ENCODE measurements around the gene PPIE. TPM values are rescaled to one million over a fixed set of nuclear protein-coding genes. Genes with fewer than 3 reads are reported as not detected.

The PPIE gene
- total RNA-seq, 3 donors from 2014 or later (not counting 1 experiment from before 2014, with no cell fraction given): 44.3 to 62.8 (median 59.8) TPM

DNA sequence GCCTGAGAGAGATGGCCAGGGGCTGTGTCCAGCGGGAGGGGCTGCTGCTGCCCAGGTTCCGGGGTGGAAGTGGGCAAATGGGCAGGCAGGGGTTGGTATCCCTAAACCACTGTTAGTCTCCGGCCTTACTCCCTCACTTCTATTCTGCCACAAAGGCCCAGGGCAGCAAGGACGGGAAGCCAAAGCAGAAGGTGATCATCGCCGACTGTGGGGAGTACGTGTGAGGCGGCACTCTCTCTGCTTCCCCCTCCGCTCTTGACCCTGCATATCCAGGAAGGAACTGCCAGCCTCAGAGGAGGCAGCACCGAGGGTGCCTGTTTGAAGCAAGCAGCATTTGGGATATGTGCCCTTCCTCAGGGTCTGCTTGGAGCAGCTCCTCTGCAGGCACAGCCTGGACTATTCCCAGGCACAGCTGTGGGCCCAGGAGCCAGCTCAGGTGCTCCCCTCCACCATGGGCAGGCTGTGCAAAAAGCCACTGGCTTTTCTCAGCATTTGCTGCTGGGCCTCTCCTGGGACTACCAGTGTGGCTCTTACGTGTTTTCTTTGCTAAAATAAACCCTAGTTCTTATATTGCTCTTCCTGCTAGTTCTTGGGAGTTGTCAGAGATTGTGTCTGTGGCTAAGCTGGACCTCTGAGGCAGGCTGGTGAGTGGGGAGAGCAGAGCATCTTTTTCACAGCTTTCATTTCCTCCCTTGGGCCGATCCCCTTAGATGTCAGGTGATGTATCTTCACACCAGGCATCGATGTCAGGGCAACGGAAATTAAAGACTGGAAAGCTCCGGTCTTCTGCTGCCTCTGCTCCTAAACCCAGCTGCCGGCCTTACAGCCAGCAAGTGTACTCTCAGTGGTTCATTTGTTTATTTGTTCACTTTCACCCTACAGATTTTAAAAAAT is 14.7 kb downstream of the PPIE start:
- Histone ChIP-seq H3K4me3 (ENCODE audit: low read length) (no peak overlapping the region), H3K9me3 (ENCODE audit: control insufficient read depth, insufficient read depth, low read length) (no peaks in the 10 kb centered on the region), H3K36me3 (ENCODE audit: control insufficient read depth, insufficient read depth, low read length) (peaks cover 86% of the 10 kb centered on the region), H3K4me1 (ENCODE audit: control insufficient read depth, insufficient read depth, low read length) (no peaks in the 10 kb centered on the region), H3K27ac (ENCODE audit: low read length) (no peak overlapping the region), H3K27me3 (ENCODE audit: control insufficient read depth, insufficient read depth, low read length) (no peaks in the 10 kb centered on the region)
- DNase-seq: no peak
- intact Hi-C loops (cut with micrococcal nuclease): no loop called here
- TF ChIP-seq CTCF (IDR thresholded peaks at IDR 0.05): no peak
- Mint-ChIP-seq H3K4me3 (no peak overlapping the region), H3K36me3 (peaks cover 29% of the 10 kb centered on the region), H3K4me1 (peaks cover 9% of the 10 kb centered on the region in 2 donors), H3K27me3 (ENCODE audit: low read depth in 2 of 2) (no peaks in the 10 kb centered on the region), H3K9me3 (no peaks in the 10 kb centered on the region), H3K27ac (no peak overlapping the region)
- ATAC-seq: no peak
- 94% methylated on average over 16 of the region's 16 CpGs for WGBS (ENCODE audit: insufficient coverage)

GRCh38 chr1:39754026-39754570 is 15.4 kb downstream of the PPIE start:
- intact Hi-C loops (cut with micrococcal nuclease): no loop called here
- Histone ChIP-seq H3K4me1 (ENCODE audit: control insufficient read depth, insufficient read depth, low read length) (no peaks in the 10 kb centered on the region), H3K36me3 (ENCODE audit: control insufficient read depth, insufficient read depth, low read length) (peaks cover 83% of the 10 kb centered on the region), H3K4me3 (ENCODE audit: low read length) (no peak overlapping the region), H3K27ac (ENCODE audit: low read length) (no peak overlapping the region), H3K9me3 (ENCODE audit: control insufficient read depth, insufficient read depth, low read length) (no peaks in the 10 kb centered on the region), H3K27me3 (ENCODE audit: control insufficient read depth, insufficient read depth, low read length) (no peaks in the 10 kb centered on the region)
- Mint-ChIP-seq H3K9me3 (no peaks in the 10 kb centered on the region), H3K27me3 (ENCODE audit: low read depth in 2 of 2) (no peaks in the 10 kb centered on the region), H3K4me3 (no peak overlapping the region), H3K4me1 (peaks cover 9% of the 10 kb centered on the region in 2 donors), H3K27ac (no peak overlapping the region), H3K36me3 (peaks cover 29% of the 10 kb centered on the region)
- 91% methylated on average over 2 of the region's 2 CpGs for WGBS (ENCODE audit: insufficient coverage)
- ATAC-seq: no peak
- DNase-seq: no peak
- TF ChIP-seq CTCF (IDR thresholded peaks at IDR 0.05): no peak

DNA sequence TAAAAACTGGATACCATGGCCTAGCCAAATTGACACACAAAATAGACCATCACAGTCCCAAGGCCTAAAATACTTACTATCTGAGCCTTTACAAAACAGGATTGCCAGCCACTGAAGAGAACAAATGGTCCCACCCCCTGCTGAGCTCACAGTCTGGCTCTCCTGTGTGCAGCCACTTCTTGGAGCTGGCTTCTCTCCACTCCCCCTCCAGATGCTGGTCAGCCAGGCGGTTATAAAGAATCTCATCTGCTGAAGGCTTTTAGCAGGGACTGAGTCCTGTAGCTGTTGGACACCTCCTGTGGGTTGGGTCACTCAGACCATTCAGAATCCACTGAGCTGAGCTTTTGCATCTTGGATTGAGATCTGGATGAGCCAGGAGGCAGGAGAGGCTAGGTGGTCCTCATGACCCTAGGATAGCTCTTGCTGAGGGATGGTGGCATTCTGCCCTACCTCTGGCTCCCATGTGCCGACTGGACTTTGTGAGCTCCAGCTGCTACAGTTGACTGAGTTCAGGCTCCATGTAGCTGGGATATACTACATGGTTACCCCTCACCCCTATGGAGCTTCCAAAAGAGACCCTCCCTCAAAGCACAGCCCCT is 16.3 kb downstream of the PPIE start:
- no peak for TF ChIP-seq CTCF (IDR thresholded peaks at IDR 0.05)
- H3K4me1 Mint-ChIP-seq: peaks cover 9% of the 10 kb centered on the region in 2 donors
- DNase-seq: no peak
- ATAC-seq: no peak
- no peak overlapping the region for H3K27ac ChIP-seq (ENCODE audit: low read length)
- peaks cover 29% of the 10 kb centered on the region for H3K36me3 Mint-ChIP-seq
- intact Hi-C loops (cut with micrococcal nuclease): no loop called here
- no peaks in the 10 kb centered on the region for H3K9me3 ChIP-seq (ENCODE audit: control insufficient read depth, insufficient read depth, low read length)
- no peaks in the 10 kb centered on the region for H3K4me1 ChIP-seq (ENCODE audit: control insufficient read depth, insufficient read depth, low read length)
- no peak overlapping the region for H3K4me3 ChIP-seq (ENCODE audit: low read length)
- H3K27me3 ChIP-seq (ENCODE audit: control insufficient read depth, insufficient read depth, low read length): no peaks in the 10 kb centered on the region
- no peak overlapping the region for H3K27ac Mint-ChIP-seq
- no peaks in the 10 kb centered on the region for H3K9me3 Mint-ChIP-seq
- peaks cover 76% of the 10 kb centered on the region for H3K36me3 ChIP-seq (ENCODE audit: control insufficient read depth, insufficient read depth, low read length)
- H3K4me3 Mint-ChIP-seq: no peak overlapping the region
- H3K27me3 Mint-ChIP-seq (ENCODE audit: low read depth in 2 of 2): no peaks in the 10 kb centered on the region
- 100% methylated on average over 2 of the region's 2 CpGs for WGBS (ENCODE audit: insufficient coverage)

All from natural killer cell (primary cell).